Type B pancreatic cell (in vitro differentiated cells): Measurements from ENCODE around the gene MTPN. TPM values are rescaled to one million over a fixed set of nuclear protein-coding genes. Genes with fewer than 3 reads are reported as not detected.

Source experiments
- DNase-seq: peaks from one replicate; pipeline ENCODE4 v3.0.0; 2021; ENCODE audit warnings: mixed read lengths; ENCODE audit not compliant: unreplicated experiment; ENCODE audit errors: extremely low spot score
- H3K27ac Mint-ChIP-seq: 2 replicates; pipeline ENCODE4 v1.8.0; 2021; ENCODE audit warnings: mild to moderate bottlenecking, mixed read lengths
- H3K27me3 Mint-ChIP-seq: 2 replicates; pipeline ENCODE4 v1.8.0; 2021; ENCODE audit warnings: mixed read lengths
- H3K36me3 Mint-ChIP-seq: 2 replicates; pipeline ENCODE4 v1.8.0; 2021; ENCODE audit warnings: mixed read lengths
- H3K4me1 Mint-ChIP-seq: one replicate; pipeline ENCODE4 v1.8.0; 2021; ENCODE audit warnings: mixed read lengths; ENCODE audit not compliant: unreplicated experiment
- H3K4me3 Mint-ChIP-seq: 2 replicates; pipeline ENCODE4 v1.8.0; 2021; ENCODE audit warnings: mild to moderate bottlenecking, mixed read lengths
- H3K9me3 Mint-ChIP-seq: 2 replicates; pipeline ENCODE4 v1.8.0; 2021; ENCODE audit warnings: mixed read lengths
- CTCF ChIP-seq: fragments of 200-600 bp; sonication (generic); conservative IDR thresholded peaks from 2 replicates; pipeline ENCODE4 v1.5.0; 2021; ENCODE audit warnings: antibody characterized with exemption, mild to moderate bottlenecking
- total RNA-seq: library from RNA; stranded (reverse); gene quantifications from 2 replicates; pipeline ENCODE4 v1.2.1, GENCODE V29; 2021; ENCODE audit warnings: low replicate concordance

MTPN gene
- total RNA-seq, 1 donor from 2014 or later = 104 TPM

GRCh38 chr7:135899458-135900064 lies 77.6 kb downstream of the MTPN start:
- no peaks in the 10 kb centered on the region for H3K36me3 Mint-ChIP-seq
- no peak overlapping the region for H3K4me3 Mint-ChIP-seq
- H3K9me3 Mint-ChIP-seq = peaks cover 5% of the 10 kb centered on the region
- no peak for TF ChIP-seq CTCF
- H3K4me1 Mint-ChIP-seq = no peaks in the 10 kb centered on the region
- H3K27ac Mint-ChIP-seq = no peak overlapping the region
- H3K27me3 Mint-ChIP-seq = no peaks in the 10 kb centered on the region
- no peak for DNase-seq

GRCh38 chr7:135898226-135898625 lies 78.9 kb downstream of the MTPN start:
- no peak for DNase-seq
- H3K27ac Mint-ChIP-seq = no peak overlapping the region
- no peaks in the 10 kb centered on the region for H3K9me3 Mint-ChIP-seq
- H3K4me1 Mint-ChIP-seq = no peaks in the 10 kb centered on the region
- no peak for TF ChIP-seq CTCF
- no peaks in the 10 kb centered on the region for H3K27me3 Mint-ChIP-seq
- H3K36me3 Mint-ChIP-seq = no peaks in the 10 kb centered on the region
- H3K4me3 Mint-ChIP-seq = no peak overlapping the region

DNA sequence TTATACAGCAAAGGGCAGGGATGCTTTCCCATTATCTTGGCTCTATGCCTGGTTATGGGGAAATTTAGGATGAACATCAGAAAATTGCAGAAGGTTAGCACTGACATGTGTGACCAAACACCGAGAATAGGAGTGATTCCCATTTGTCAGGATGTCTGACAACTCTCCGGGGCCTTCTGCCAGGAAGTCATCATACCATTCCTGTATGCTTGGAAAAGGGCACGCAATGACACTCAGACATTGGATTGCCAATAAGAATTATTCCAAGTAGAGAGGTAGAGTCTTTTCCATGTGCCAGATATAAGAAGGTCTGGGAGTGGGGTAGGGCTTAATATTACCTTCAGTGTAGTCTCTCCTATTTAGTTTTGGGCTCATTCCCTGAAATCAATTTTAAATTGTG lies 82.3 kb downstream of the MTPN start:
- Mint-ChIP-seq H3K27ac (no peak overlapping the region), H3K27me3 (no peaks in the 10 kb centered on the region), H3K4me3 (no peak overlapping the region), H3K4me1 (no peaks in the 10 kb centered on the region), H3K9me3 (no peaks in the 10 kb centered on the region), H3K36me3 (no peaks in the 10 kb centered on the region)
- DNase-seq = no peak
- no peak for TF ChIP-seq CTCF

DNA sequence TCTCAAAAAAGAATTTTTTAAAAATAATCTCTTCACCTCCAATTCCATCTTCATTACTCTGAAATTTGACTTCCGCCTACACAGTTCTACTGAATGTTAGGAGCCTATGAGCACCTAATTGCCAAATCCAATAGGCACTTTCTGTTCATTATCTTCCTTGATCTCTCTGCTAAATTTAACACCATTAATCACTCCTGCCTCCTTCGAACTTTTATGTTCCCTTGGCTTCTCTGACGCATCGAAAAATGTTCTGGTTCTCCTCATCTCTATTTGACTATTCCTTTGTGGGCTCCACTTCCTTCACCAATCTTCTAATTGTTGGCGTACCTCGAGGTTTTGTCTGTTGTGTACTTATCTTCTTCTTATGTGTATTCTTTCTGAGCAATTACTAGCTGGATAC lies 87.3 kb downstream of the MTPN start:
- Mint-ChIP-seq H3K4me3 (no peak overlapping the region), H3K4me1 (no peaks in the 10 kb centered on the region), H3K27me3 (no peaks in the 10 kb centered on the region), H3K27ac (no peak overlapping the region), H3K36me3 (no peaks in the 10 kb centered on the region), H3K9me3 (peaks cover 9% of the 10 kb centered on the region)
- DNase-seq = no peak
- no peak for TF ChIP-seq CTCF

- Mint-ChIP-seq H3K27ac (no peak overlapping the region), H3K36me3 (no peaks in the 10 kb centered on the region), H3K9me3 (peaks cover 9% of the 10 kb centered on the region), H3K4me3 (no peak overlapping the region), H3K27me3 (no peaks in the 10 kb centered on the region), H3K4me1 (no peaks in the 10 kb centered on the region)
- TF ChIP-seq CTCF = no peak
- DNase-seq = no peak
Measured at GRCh38 chr7:135888740-135889139, 88.4 kb downstream of the MTPN start.
